GM21737 (cell line): ENCODE results near the gene C2CD4B.

Source experiments
- ATAC-seq: cut with Tn5 transposase; IDR thresholded peaks from one replicate; pipeline ENCODE4 v1.9.1; 2021; ENCODE audit warnings: mild to moderate bottlenecking, moderate library complexity; ENCODE audit not compliant: unreplicated experiment

C2CD4B gene

DNA sequence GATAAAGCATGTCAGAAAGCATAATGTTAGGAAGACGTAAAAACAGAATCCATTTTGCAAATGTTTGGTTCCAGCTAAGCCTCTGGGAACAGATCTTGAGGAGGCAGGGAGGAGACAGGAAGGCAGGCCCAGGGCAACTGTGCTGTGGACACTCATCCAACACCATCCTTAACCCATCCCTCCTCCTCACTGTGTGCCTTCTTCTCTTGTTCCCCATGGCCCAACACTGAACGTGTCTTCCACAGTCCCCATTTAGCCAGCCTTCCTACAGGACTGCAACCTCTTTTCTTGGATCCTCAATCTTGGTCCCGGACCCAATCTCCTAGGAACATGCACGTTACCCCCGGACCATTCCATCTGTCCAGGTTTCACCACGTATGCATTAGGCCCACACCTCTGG, 15.4 kb downstream of the C2CD4B start:
- ATAC-seq = no peak

GRCh38 chr15:62147551-62147950, 17.5 kb downstream of the C2CD4B start:
- ATAC-seq = no peak

DNA sequence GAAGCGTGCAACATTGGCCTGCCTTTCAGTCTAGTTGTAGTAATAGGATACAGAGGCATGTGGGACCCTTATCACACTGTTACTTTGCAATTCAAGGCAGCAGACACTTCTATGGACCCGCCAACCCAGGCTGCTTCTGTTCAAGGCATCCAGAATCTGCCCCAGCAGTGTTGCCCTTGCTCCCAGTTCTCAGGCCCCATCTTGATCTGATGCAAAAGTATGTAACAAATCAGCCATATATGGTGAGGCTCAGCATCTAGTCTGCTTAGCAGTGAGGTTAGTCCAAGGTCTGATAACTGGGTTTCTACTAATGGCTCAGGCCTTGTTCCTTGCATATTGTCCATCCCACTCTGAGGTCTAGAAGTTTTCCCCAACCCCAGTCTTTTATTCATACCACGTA, 17.9 kb downstream of the C2CD4B start:
- no peak for ATAC-seq

DNA sequence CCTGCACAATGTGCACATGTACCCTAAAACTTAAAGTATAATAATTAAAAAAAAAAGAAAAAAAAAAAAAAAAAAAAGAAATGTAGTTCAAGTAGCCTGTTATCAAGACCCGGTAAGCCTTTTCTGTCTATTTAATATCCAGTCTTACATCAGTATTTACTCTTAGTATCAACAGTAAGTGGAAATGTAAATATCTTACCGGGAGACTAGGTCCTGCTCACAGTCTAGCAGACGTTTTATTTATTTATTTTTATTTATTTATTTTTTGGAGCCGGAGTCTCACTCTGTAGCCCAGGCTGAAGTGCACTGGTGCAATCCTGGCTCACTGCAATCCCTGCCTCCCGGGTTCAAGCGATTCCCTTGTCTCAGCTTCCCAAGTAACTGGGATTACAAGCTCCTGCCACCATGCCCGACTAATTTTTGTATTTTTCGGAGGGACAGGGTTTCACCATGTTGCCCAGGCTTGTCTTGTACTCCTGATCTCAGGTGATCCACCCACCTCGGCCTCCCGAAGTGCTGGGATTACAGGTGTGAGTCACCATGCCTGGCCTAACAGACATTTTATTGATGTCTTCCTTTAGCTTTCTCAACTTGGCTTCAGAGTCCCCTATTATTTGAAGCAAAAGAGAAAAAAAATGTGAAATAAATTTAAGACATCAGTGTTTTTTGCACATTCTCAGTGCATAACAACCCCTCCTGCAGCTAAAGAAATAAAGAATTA, 19.9 kb downstream of the C2CD4B start:
- ATAC-seq = no peak

- no peak for ATAC-seq
These were observed 22.3 kb downstream of the C2CD4B start for GRCh38 chr15:62142736-62143135.

GRCh38 chr15:62141643-62142588, 23.2 kb downstream of the C2CD4B start:
- ATAC-seq = no peak

- ATAC-seq = no peak
These were observed 23.9 kb downstream of the C2CD4B start for GRCh38 chr15:62141200-62141599.

GRCh38 chr15:62138124-62138523, 27.0 kb downstream of the C2CD4B start:
- ATAC-seq = no peak

- no peak for ATAC-seq
These were observed 27.9 kb downstream of the C2CD4B start for GRCh38 chr15:62136911-62137865.

GRCh38 chr15:62135532-62136134, 29.5 kb downstream of the C2CD4B start:
- no peak for ATAC-seq

DNA sequence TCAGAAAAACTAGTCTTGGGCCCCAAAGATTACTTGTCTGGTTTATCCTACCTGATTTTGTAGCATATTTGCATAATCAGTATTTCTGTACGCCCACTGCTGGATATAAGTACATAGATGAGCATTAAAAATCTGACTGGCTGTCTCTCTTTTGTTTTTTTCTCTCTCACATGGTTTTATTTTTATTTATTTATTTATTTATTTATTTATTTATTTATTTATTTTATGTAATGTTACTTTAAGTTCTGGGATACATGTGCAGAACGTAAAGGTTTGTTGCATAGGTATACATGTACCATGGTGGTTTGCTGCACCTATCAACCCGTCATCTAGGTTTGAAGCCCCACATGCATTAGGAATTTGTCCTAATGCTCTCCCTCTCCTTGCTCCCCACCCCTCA, 31.9 kb downstream of the C2CD4B start:
- ATAC-seq = no peak

GRCh38 chr15:62128916-62129315, 36.2 kb downstream of the C2CD4B start:
- ATAC-seq = no peak

- ATAC-seq = no peak
These were observed 38.7 kb downstream of the C2CD4B start for GRCh38 chr15:62126364-62126763.

- ATAC-seq = no peak
These were observed 39.3 kb downstream of the C2CD4B start for GRCh38 chr15:62125773-62126172.

DNA sequence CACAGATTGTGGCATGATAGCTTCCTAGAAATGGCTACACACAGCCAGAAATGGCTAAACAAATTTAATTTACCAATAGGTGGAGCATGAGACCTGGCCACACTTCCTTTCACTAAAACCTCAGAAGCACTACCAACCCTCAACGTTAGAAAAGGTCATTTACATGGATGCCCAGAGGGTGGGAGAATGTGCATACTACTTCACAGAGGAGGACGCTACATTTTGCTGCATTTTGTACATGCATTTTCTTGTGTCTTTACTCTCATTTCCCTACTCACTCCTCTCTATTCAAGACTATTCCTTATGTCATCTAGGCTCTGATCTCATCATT, 40.1 kb downstream of the C2CD4B start:
- no peak for ATAC-seq

- ATAC-seq = no peak
These were observed 40.7 kb downstream of the C2CD4B start for GRCh38 chr15:62124176-62124972.

GRCh38 chr15:62122249-62122648, 42.8 kb downstream of the C2CD4B start:
- no peak for ATAC-seq

- ATAC-seq = no peak
These were observed 43.6 kb downstream of the C2CD4B start for GRCh38 chr15:62121273-62122015.

DNA sequence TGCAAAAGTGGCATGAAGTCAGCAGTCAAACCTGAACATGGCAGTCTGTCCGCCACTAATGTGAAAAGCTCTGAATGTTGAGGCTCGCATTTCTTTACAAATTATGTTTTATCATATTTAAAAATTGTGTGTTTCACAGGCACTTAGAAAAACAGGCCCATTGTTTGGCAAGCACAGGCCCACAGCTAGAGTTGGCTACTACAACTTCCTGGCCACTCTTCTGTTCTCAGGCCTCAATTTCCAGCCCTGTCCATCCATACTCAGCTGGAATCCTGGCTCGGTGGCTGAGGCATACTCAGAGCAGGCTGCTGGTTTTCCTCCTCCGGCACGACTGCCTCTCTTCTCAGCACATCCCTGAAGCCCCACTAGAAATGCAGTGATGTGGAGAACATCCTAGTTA, 44.3 kb downstream of the C2CD4B start:
- no peak for ATAC-seq
